ENCODE data around the gene MRTFA. TPM values are rescaled to one million over a fixed set of nuclear protein-coding genes. Genes with fewer than 3 reads are reported as not detected.

Gene MRTFA
- total RNA-seq, 4 donors from 2014 or later, result 32.6 to 173 (median 76.1) TPM

- no peaks in the 10 kb centered on the region for H3K36me3 ChIP-seq
- no peak overlapping the region for H3K4me3 ChIP-seq
- intact Hi-C loops (cut with DNase I; ENCODE audit: low total_unique reads), result no loop called here
- H3K27ac ChIP-seq, result no peak overlapping the region
- H3K9me3 ChIP-seq, result no peaks in the 10 kb centered on the region
- TF ChIP-seq POLR2A (IDR thresholded peaks at IDR 0.05), result no peak
- TF ChIP-seq CTCF (IDR thresholded peaks at IDR 0.05), result no peak
- H3K27me3 ChIP-seq, result no peaks in the 10 kb centered on the region
- no peak for DNase-seq
- no peaks in the 10 kb centered on the region for H3K4me1 ChIP-seq
These were observed 245.1 kb downstream of the MRTFA start for GRCh38 chr22:40391417-40391816.

GRCh38 chr22:40388231-40388630 is 248.3 kb downstream of the MRTFA start:
- H3K27ac ChIP-seq, result no peak overlapping the region
- no peak for DNase-seq

GRCh38 chr22:40387746-40388145 is 248.8 kb downstream of the MRTFA start:
- H3K4me3 ChIP-seq, result no peak overlapping the region
- no peaks in the 10 kb centered on the region for H3K27me3 ChIP-seq
- no peak overlapping the region for H3K27ac ChIP-seq
- H3K4me1 ChIP-seq, result no peaks in the 10 kb centered on the region
- DNase-seq, result no peak
- no peaks in the 10 kb centered on the region for H3K9me3 ChIP-seq
- intact Hi-C loops (cut with DNase I; ENCODE audit: low total_unique reads), result no loop called here
- H3K36me3 ChIP-seq, result no peaks in the 10 kb centered on the region
- TF ChIP-seq CTCF (IDR thresholded peaks at IDR 0.05), result no peak

More at GRCh38 chr22:40388231-40388630, 248.3 kb downstream of the MRTFA start:
- H3K9me3 ChIP-seq, result no peaks in the 10 kb centered on the region
- no peak overlapping the region for H3K4me3 ChIP-seq
- no peak for TF ChIP-seq POLR2A (IDR thresholded peaks at IDR 0.05)
- TF ChIP-seq CTCF (IDR thresholded peaks at IDR 0.05), result no peak
- H3K27me3 ChIP-seq, result no peaks in the 10 kb centered on the region
- H3K36me3 ChIP-seq, result no peaks in the 10 kb centered on the region
- H3K4me1 ChIP-seq, result no peaks in the 10 kb centered on the region
- intact Hi-C loops (cut with DNase I; ENCODE audit: low total_unique reads), result no loop called here

- H3K4me1 ChIP-seq, result no peaks in the 10 kb centered on the region
- TF ChIP-seq CTCF (IDR thresholded peaks at IDR 0.05) (no peak), POLR2A (IDR thresholded peaks at IDR 0.05) (no peak)
- DNase-seq, result no peak
- H3K27me3 ChIP-seq, result no peaks in the 10 kb centered on the region
- H3K36me3 ChIP-seq, result no peaks in the 10 kb centered on the region
- no peak overlapping the region for H3K27ac ChIP-seq
- H3K4me3 ChIP-seq, result no peak overlapping the region
- H3K9me3 ChIP-seq, result no peaks in the 10 kb centered on the region
- intact Hi-C loops (cut with DNase I; ENCODE audit: low total_unique reads), result no loop called here
These were observed 251.3 kb downstream of the MRTFA start for GRCh38 chr22:40385036-40385782.

- intact Hi-C loops (cut with DNase I; ENCODE audit: low total_unique reads), result no loop called here
- Histone ChIP-seq H3K4me3 (no peak overlapping the region), H3K36me3 (no peaks in the 10 kb centered on the region), H3K9me3 (no peaks in the 10 kb centered on the region), H3K27ac (no peak overlapping the region), H3K27me3 (no peaks in the 10 kb centered on the region), H3K4me1 (no peaks in the 10 kb centered on the region)
- TF ChIP-seq POLR2A (IDR thresholded peaks at IDR 0.05) (no peak), CTCF (IDR thresholded peaks at IDR 0.05) (no peak)
- no peak for DNase-seq
These were observed 252.6 kb downstream of the MRTFA start for GRCh38 chr22:40383905-40384304.

Data from uterus (tissue), 4 donors.